SU-DHL-6 (cell line): ENCODE results near the gene CSF2RB.

Source experiments
- EZH2phosphoT487 ChIP-seq: fragments of 200-600 bp; sonication (generic), shearing (Covaris generic); conservative IDR thresholded peaks from 2 replicates; pipeline ENCODE4 v1.6.1; 2018; ENCODE audit warnings: mild to moderate bottlenecking, antibody characterized with exemption, low read length, moderate library complexity, mixed read lengths
- TF ChIP-seq, protein P1 (sequence below): fragments of 200-600 bp; sonication (generic); IDR thresholded peaks from one replicate; pipeline ENCODE4 v1.5.1; 2017; ENCODE audit warnings: antibody characterized with exemption, mild to moderate bottlenecking, low read length, moderate library complexity; ENCODE audit not compliant: insufficient read depth, poor library complexity, severe bottlenecking

GRCh38 chr22:36921309-36922104 is 8.1 kb downstream of the CSF2RB start:
- TF ChIP-seq, protein P1, sequence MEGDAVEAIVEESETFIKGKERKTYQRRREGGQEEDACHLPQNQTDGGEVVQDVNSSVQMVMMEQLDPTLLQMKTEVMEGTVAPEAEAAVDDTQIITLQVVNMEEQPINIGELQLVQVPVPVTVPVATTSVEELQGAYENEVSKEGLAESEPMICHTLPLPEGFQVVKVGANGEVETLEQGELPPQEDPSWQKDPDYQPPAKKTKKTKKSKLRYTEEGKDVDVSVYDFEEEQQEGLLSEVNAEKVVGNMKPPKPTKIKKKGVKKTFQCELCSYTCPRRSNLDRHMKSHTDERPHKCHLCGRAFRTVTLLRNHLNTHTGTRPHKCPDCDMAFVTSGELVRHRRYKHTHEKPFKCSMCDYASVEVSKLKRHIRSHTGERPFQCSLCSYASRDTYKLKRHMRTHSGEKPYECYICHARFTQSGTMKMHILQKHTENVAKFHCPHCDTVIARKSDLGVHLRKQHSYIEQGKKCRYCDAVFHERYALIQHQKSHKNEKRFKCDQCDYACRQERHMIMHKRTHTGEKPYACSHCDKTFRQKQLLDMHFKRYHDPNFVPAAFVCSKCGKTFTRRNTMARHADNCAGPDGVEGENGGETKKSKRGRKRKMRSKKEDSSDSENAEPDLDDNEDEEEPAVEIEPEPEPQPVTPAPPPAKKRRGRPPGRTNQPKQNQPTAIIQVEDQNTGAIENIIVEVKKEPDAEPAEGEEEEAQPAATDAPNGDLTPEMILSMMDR: no peak
- no peak for TF ChIP-seq EZH2phosphoT487
